Muscle of leg (tissue), 11 donors: ENCODE results near the gene PROZ. TPM values are rescaled to one million over a fixed set of nuclear protein-coding genes. Genes with fewer than 3 reads are reported as not detected.

Experiments
- DNase-seq: peaks from one replicate; pipeline ENCODE4 v3.0.0; 2013
- H3K27ac ChIP-seq: one replicate; pipeline ENCODE4 v1.5.1; 2013; ENCODE audit warnings: mild to moderate bottlenecking, low read length, control low read depth
- H3K27me3 ChIP-seq: one replicate; pipeline ENCODE4 v1.6.1; 2013; ENCODE audit warnings: low read length; ENCODE audit not compliant: control insufficient read depth, insufficient read depth
- H3K36me3 ChIP-seq: one replicate; pipeline ENCODE4 v1.6.1; 2013; ENCODE audit warnings: low read length; ENCODE audit not compliant: control insufficient read depth, insufficient read depth
- H3K4me1 ChIP-seq: one replicate; pipeline ENCODE4 v1.6.1; 2013; ENCODE audit warnings: low read length; ENCODE audit not compliant: control insufficient read depth, insufficient read depth
- H3K4me3 ChIP-seq: one replicate; pipeline ENCODE4 v1.5.1; 2013; ENCODE audit warnings: low read length, control low read depth
- H3K9me3 ChIP-seq: replicated peaks from 2 replicates; pipeline ENCODE4 v1.6.1; 2013; ENCODE audit warnings: low read depth, low read length; ENCODE audit not compliant: control insufficient read depth
- WGBS: methylation state at CpG from one replicate; pipeline ENCODE4 v1.1.5; 2013; ENCODE audit warnings: missing lambda C conversion rate; ENCODE audit not compliant: insufficient coverage; 5-methylcytosine and 5-hydroxymethylcytosine counted together
- polyA plus RNA-seq, 8 donors: library from polyadenylated mRNA; unstranded; fragments of 120-200 nt; gene quantifications; one replicate each; pipeline versions ENCODE4 v1.2.1 to v1.2.3, GENCODE V29; 2013; ENCODE audit warnings: inconsistent platforms in 1 of 8, low replicate concordance in 1 of 8; ENCODE audit not compliant: insufficient read length in 8 of 8, insufficient read depth in 1 of 8
- total RNA-seq: library from RNA; stranded (reverse); fragments of 120-200 nt; gene quantifications from one replicate; pipeline ENCODE4 v1.2.4, GENCODE V29; 2013

PROZ gene
- total and polyA plus RNA-seq, 9 donors: 0.08 to 0.28 (median 0.15) TPM; not detected in 3

DNA sequence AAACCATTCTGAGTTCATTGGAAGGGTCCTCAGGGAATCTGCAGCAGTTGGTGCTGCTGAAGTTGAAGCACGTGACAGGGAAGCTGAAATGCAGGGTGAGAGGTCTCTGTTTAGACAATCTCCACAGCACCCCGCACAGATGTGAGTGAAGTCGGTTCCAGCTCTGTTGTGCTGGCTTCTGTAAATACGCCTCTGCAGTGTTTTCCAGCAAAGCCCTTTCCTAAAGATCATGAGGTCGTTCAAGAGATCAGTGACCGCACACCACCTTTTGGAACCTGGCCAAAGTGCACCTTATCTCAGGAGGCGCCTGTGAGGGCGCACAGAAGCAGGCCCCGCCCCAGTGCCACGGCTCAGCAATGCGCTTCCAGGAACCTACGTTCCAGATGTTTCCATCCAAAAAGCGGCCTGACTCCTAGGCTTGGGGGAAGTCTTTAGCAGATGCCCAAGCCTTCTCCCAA lies 61.7 kb downstream of the PROZ start:
- 72% methylated on average over 13 of the region's 13 CpGs for WGBS
- peaks cover 49% of the 10 kb centered on the region for H3K36me3 ChIP-seq
- H3K27me3 ChIP-seq: no peaks in the 10 kb centered on the region
- no peak overlapping the region for H3K4me3 ChIP-seq
- H3K4me1 ChIP-seq: peaks cover 5% of the 10 kb centered on the region
- no peak overlapping the region for H3K27ac ChIP-seq
- no peak for DNase-seq
- no peaks in the 10 kb centered on the region for H3K9me3 ChIP-seq

DNA sequence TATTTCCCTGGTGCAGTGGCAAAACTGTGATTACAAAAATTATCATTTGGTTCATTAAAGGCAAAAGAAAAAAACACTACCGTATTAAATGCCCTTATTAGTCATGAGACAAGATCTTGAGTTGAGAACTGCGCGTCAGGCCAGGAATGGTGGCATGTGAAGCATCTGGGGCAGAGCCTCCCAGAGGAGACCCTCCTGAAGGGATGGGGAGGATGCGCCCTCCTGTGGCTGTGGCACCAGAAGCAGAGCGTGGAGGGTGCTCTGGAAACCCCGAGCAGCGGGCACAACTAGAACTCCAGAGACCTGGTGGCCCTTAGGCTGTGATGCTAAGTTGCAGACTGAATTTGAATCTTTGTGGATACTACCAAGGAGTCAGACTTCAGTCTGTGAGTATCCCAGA lies 62.4 kb downstream of the PROZ start:
- 94% methylated on average over 6 of the region's 7 CpGs for WGBS
- no peak for DNase-seq
- Histone ChIP-seq H3K36me3 (peaks cover 55% of the 10 kb centered on the region), H3K4me3 (no peak overlapping the region), H3K4me1 (peaks cover 3% of the 10 kb centered on the region), H3K9me3 (no peaks in the 10 kb centered on the region), H3K27ac (no peak overlapping the region), H3K27me3 (no peaks in the 10 kb centered on the region)

Other genes with a start within 250 kb of the PROZ start
- 19.2 TPM for gene MCF2L, start 189.4 kb upstream of the PROZ start, total RNA-seq
- 10 to 100 TPM; 15.9 to 27.6 (median 20.6) TPM for gene MCF2L, start 189.4 kb upstream of the PROZ start, polyA plus RNA-seq
- gene F7, start 52.9 kb upstream of the PROZ start, total RNA-seq: 1.6 TPM
- gene F7, start 52.9 kb upstream of the PROZ start, polyA plus RNA-seq: 1 to 10 TPM in 7 of 8 donors, under 1 TPM in 1; 0.99 to 2.0 (median 1.5) TPM
- gene F10, start 35.8 kb upstream of the PROZ start, total RNA-seq: 41.0 TPM
- 10 to 100 TPM in 7 of 8 donors, 1 to 10 TPM in 1; 6.7 to 19.3 (median 13.7) TPM for gene F10, start 35.8 kb upstream of the PROZ start, polyA plus RNA-seq
- 39.4 TPM for gene PCID2, start 50.0 kb downstream of the PROZ start, total RNA-seq
- 10 to 100 TPM; 34.6 to 44.3 (median 37.1) TPM for gene PCID2, start 50.0 kb downstream of the PROZ start, polyA plus RNA-seq
- gene CUL4A, start 51.0 kb downstream of the PROZ start, total RNA-seq: 55.8 TPM
- gene CUL4A, start 51.0 kb downstream of the PROZ start, polyA plus RNA-seq: 10 to 100 TPM; 52.4 to 72.3 (median 62.9) TPM
- 69.6 TPM for gene LAMP1, start 138.6 kb downstream of the PROZ start, total RNA-seq
- 100 to 1,000 TPM in 3 of 8 donors, 10 to 100 TPM in 5; 86.3 to 120 (median 94.1) TPM for gene LAMP1, start 138.6 kb downstream of the PROZ start, polyA plus RNA-seq
- gene GRTP1, start 205.5 kb downstream of the PROZ start, total RNA-seq: 2.9 TPM
- gene GRTP1, start 205.5 kb downstream of the PROZ start, polyA plus RNA-seq: 1 to 10 TPM; 1.5 to 4.5 (median 2.8) TPM